ENCODE results near the gene RFNG.

Gene RFNG

GRCh38 chr17:82082456-82082855 is 30.8 kb upstream of the RFNG start:
- H3K4me1 ChIP-seq (ENCODE audit: control insufficient read depth, insufficient read depth, low read length), result no peaks in the 10 kb centered on the region
- H3K27ac ChIP-seq (ENCODE audit: insufficient read depth, low read depth, low read length, poor library complexity, severe bottlenecking), result no peak overlapping the region
- H3K9me3 ChIP-seq (ENCODE audit: control insufficient read depth, low read length), result no peaks in the 10 kb centered on the region
- 96% methylated on average over 19 of the region's 19 CpGs for WGBS, 2 experiments
- H3K36me3 ChIP-seq (ENCODE audit: control insufficient read depth, insufficient read depth, low read length), result peaks cover 61% of the 10 kb centered on the region
- no peak overlapping the region for H3K4me3 ChIP-seq (ENCODE audit: insufficient read depth, low read depth, low read length)
- no peaks in the 10 kb centered on the region for H3K27me3 ChIP-seq (ENCODE audit: control insufficient read depth, insufficient read depth, low read length, poor library complexity, severe bottlenecking)

- Histone ChIP-seq H3K27ac (ENCODE audit: insufficient read depth, low read depth, low read length, poor library complexity, severe bottlenecking) (no peak overlapping the region), H3K9me3 (ENCODE audit: control insufficient read depth, low read length) (no peaks in the 10 kb centered on the region), H3K36me3 (ENCODE audit: control insufficient read depth, insufficient read depth, low read length) (peaks cover 56% of the 10 kb centered on the region), H3K4me3 (ENCODE audit: insufficient read depth, low read depth, low read length) (no peak overlapping the region), H3K27me3 (ENCODE audit: control insufficient read depth, insufficient read depth, low read length, poor library complexity, severe bottlenecking) (no peaks in the 10 kb centered on the region), H3K4me1 (ENCODE audit: control insufficient read depth, insufficient read depth, low read length) (no peaks in the 10 kb centered on the region)
- WGBS, 2 experiments, result 94 to 96% methylated on average over 22 of the region's 22 CpGs
Measured at GRCh38 chr17:82081966-82082365, 30.4 kb upstream of the RFNG start.

- no peaks in the 10 kb centered on the region for H3K9me3 ChIP-seq (ENCODE audit: control insufficient read depth, low read length)
- peaks cover 52% of the 10 kb centered on the region for H3K36me3 ChIP-seq (ENCODE audit: control insufficient read depth, insufficient read depth, low read length)
- no peaks in the 10 kb centered on the region for H3K4me1 ChIP-seq (ENCODE audit: control insufficient read depth, insufficient read depth, low read length)
- no peak overlapping the region for H3K4me3 ChIP-seq (ENCODE audit: insufficient read depth, low read depth, low read length)
- WGBS, 2 experiments, result 96 to 97% methylated on average over 20 of the region's 20 CpGs
- no peaks in the 10 kb centered on the region for H3K27me3 ChIP-seq (ENCODE audit: control insufficient read depth, insufficient read depth, low read length, poor library complexity, severe bottlenecking)
- no peak overlapping the region for H3K27ac ChIP-seq (ENCODE audit: insufficient read depth, low read depth, low read length, poor library complexity, severe bottlenecking)
Measured at GRCh38 chr17:82081546-82081945, 29.9 kb upstream of the RFNG start.

GRCh38 chr17:82080789-82081464 is 29.3 kb upstream of the RFNG start:
- no peaks in the 10 kb centered on the region for H3K27me3 ChIP-seq (ENCODE audit: control insufficient read depth, insufficient read depth, low read length, poor library complexity, severe bottlenecking)
- no peak overlapping the region for H3K27ac ChIP-seq (ENCODE audit: insufficient read depth, low read depth, low read length, poor library complexity, severe bottlenecking)
- no peaks in the 10 kb centered on the region for H3K4me1 ChIP-seq (ENCODE audit: control insufficient read depth, insufficient read depth, low read length)
- peaks cover 46% of the 10 kb centered on the region for H3K36me3 ChIP-seq (ENCODE audit: control insufficient read depth, insufficient read depth, low read length)
- no peak overlapping the region for H3K4me3 ChIP-seq (ENCODE audit: insufficient read depth, low read depth, low read length)
- 96 to 97% methylated on average over 44 of the region's 44 CpGs for WGBS, 2 experiments
- H3K9me3 ChIP-seq (ENCODE audit: control insufficient read depth, low read length), result no peaks in the 10 kb centered on the region

GRCh38 chr17:82080048-82080788 is 28.6 kb upstream of the RFNG start:
- no peak overlapping the region for H3K4me3 ChIP-seq (ENCODE audit: insufficient read depth, low read depth, low read length)
- WGBS, 2 experiments, result 96% methylated on average over 36 of the region's 36 CpGs
- H3K27me3 ChIP-seq (ENCODE audit: control insufficient read depth, insufficient read depth, low read length, poor library complexity, severe bottlenecking), result no peaks in the 10 kb centered on the region
- peaks cover 43% of the 10 kb centered on the region for H3K36me3 ChIP-seq (ENCODE audit: control insufficient read depth, insufficient read depth, low read length)
- no peak overlapping the region for H3K27ac ChIP-seq (ENCODE audit: insufficient read depth, low read depth, low read length, poor library complexity, severe bottlenecking)
- H3K9me3 ChIP-seq (ENCODE audit: control insufficient read depth, low read length), result no peaks in the 10 kb centered on the region
- H3K4me1 ChIP-seq (ENCODE audit: control insufficient read depth, insufficient read depth, low read length), result no peaks in the 10 kb centered on the region

GRCh38 chr17:82079001-82079677 is 27.5 kb upstream of the RFNG start:
- Histone ChIP-seq H3K27ac (ENCODE audit: insufficient read depth, low read depth, low read length, poor library complexity, severe bottlenecking) (no peak overlapping the region), H3K4me1 (ENCODE audit: control insufficient read depth, insufficient read depth, low read length) (no peaks in the 10 kb centered on the region), H3K4me3 (ENCODE audit: insufficient read depth, low read depth, low read length) (no peak overlapping the region), H3K27me3 (ENCODE audit: control insufficient read depth, insufficient read depth, low read length, poor library complexity, severe bottlenecking) (no peaks in the 10 kb centered on the region), H3K36me3 (ENCODE audit: control insufficient read depth, insufficient read depth, low read length) (peaks cover 32% of the 10 kb centered on the region), H3K9me3 (ENCODE audit: control insufficient read depth, low read length) (no peaks in the 10 kb centered on the region)
- 95 to 96% methylated on average over 47 of the region's 47 CpGs for whole genome bisulfite sequencing, 2 experiments

GRCh38 chr17:82078433-82078832 is 26.8 kb upstream of the RFNG start:
- no peaks in the 10 kb centered on the region for H3K9me3 ChIP-seq (ENCODE audit: control insufficient read depth, low read length)
- no peak overlapping the region for H3K4me3 ChIP-seq (ENCODE audit: insufficient read depth, low read depth, low read length)
- H3K36me3 ChIP-seq (ENCODE audit: control insufficient read depth, insufficient read depth, low read length), result peaks cover 26% of the 10 kb centered on the region
- no peaks in the 10 kb centered on the region for H3K4me1 ChIP-seq (ENCODE audit: control insufficient read depth, insufficient read depth, low read length)
- WGBS, 2 experiments, result 95 to 96% methylated on average over 18 of the region's 18 CpGs
- no peak overlapping the region for H3K27ac ChIP-seq (ENCODE audit: insufficient read depth, low read depth, low read length, poor library complexity, severe bottlenecking)
- H3K27me3 ChIP-seq (ENCODE audit: control insufficient read depth, insufficient read depth, low read length, poor library complexity, severe bottlenecking), result peaks cover 3% of the 10 kb centered on the region

GRCh38 chr17:82077617-82078358 is 26.2 kb upstream of the RFNG start:
- no peaks in the 10 kb centered on the region for H3K4me1 ChIP-seq (ENCODE audit: control insufficient read depth, insufficient read depth, low read length)
- H3K9me3 ChIP-seq (ENCODE audit: control insufficient read depth, low read length), result no peaks in the 10 kb centered on the region
- H3K27me3 ChIP-seq (ENCODE audit: control insufficient read depth, insufficient read depth, low read length, poor library complexity, severe bottlenecking), result peaks cover 4% of the 10 kb centered on the region
- WGBS, 2 experiments, result 88 to 91% methylated on average over 28 of the region's 28 CpGs
- no peak overlapping the region for H3K4me3 ChIP-seq (ENCODE audit: insufficient read depth, low read depth, low read length)
- H3K36me3 ChIP-seq (ENCODE audit: control insufficient read depth, insufficient read depth, low read length), result peaks cover 19% of the 10 kb centered on the region
- no peak overlapping the region for H3K27ac ChIP-seq (ENCODE audit: insufficient read depth, low read depth, low read length, poor library complexity, severe bottlenecking)

GRCh38 chr17:82076785-82077591 is 25.4 kb upstream of the RFNG start:
- WGBS, 2 experiments, result 86 to 88% methylated on average over 20 to 21 of the region's 21 CpGs
- peaks cover 9% of the 10 kb centered on the region for H3K27me3 ChIP-seq (ENCODE audit: control insufficient read depth, insufficient read depth, low read length, poor library complexity, severe bottlenecking)
- H3K9me3 ChIP-seq (ENCODE audit: control insufficient read depth, low read length), result no peaks in the 10 kb centered on the region
- H3K4me3 ChIP-seq (ENCODE audit: insufficient read depth, low read depth, low read length), result no peak overlapping the region
- H3K27ac ChIP-seq (ENCODE audit: insufficient read depth, low read depth, low read length, poor library complexity, severe bottlenecking), result peak overlapping the region; percentile 44
- H3K4me1 ChIP-seq (ENCODE audit: control insufficient read depth, insufficient read depth, low read length), result no peaks in the 10 kb centered on the region
- peaks cover 19% of the 10 kb centered on the region for H3K36me3 ChIP-seq (ENCODE audit: control insufficient read depth, insufficient read depth, low read length)
